IPS DF 6.9 (cell line): ENCODE results near the gene NDUFA11.

ENCODE experiments used
- DNase-seq: peaks from one replicate; pipeline ENCODE4 v3.0.0-alpha.2; 2013; ENCODE audit warnings: low read depth, low spot score
- H3K27ac ChIP-seq: one replicate; pipeline ENCODE4 v1.5.1; 2013; ENCODE audit warnings: low read length, control low read depth
- H3K27me3 ChIP-seq: 2 replicates; pipeline ENCODE4 v1.6.1; 2013; ENCODE audit warnings: mild to moderate bottlenecking, low read length; ENCODE audit not compliant: control insufficient read depth, insufficient read depth
- H3K36me3 ChIP-seq: 2 replicates; pipeline ENCODE4 v1.6.1; 2013; ENCODE audit warnings: low read length; ENCODE audit not compliant: control insufficient read depth, insufficient read depth
- H3K4me1 ChIP-seq: 2 replicates; pipeline ENCODE4 v1.6.1; 2013; ENCODE audit warnings: low read length; ENCODE audit not compliant: control insufficient read depth, insufficient read depth
- H3K4me3 ChIP-seq: 2 replicates; pipeline ENCODE4 v1.5.1; 2013; ENCODE audit warnings: mild to moderate bottlenecking, low read length
- H3K9me3 ChIP-seq: 2 replicates; pipeline ENCODE4 v1.6.1; 2013; ENCODE audit warnings: low read length, inconsistent platforms; ENCODE audit not compliant: control insufficient read depth, insufficient read depth
- WGBS: extraction: QIAGEN DNeasy Blood & Tissue Kit; methylation state at CpG from one replicate; pipeline ENCODE4 v1.1.7; 2013; ENCODE audit warnings: mixed read lengths, missing lambda C conversion rate; ENCODE audit not compliant: insufficient read length, insufficient coverage; 5-methylcytosine and 5-hydroxymethylcytosine counted together

The NDUFA11 gene

GRCh38 chr19:5943045-5943444 lies 39.5 kb upstream of the NDUFA11 start:
- Histone ChIP-seq H3K27ac (no peak overlapping the region), H3K9me3 (no peaks in the 10 kb centered on the region), H3K4me1 (no peaks in the 10 kb centered on the region), H3K4me3 (no peak overlapping the region), H3K36me3 (peaks cover 8% of the 10 kb centered on the region; the same call in 1 of the 2 replicates), H3K27me3 (no peaks in the 10 kb centered on the region)
- no CpG with 5 or more reads among the region's 10 CpGs for WGBS
- no peak for DNase-seq

DNA sequence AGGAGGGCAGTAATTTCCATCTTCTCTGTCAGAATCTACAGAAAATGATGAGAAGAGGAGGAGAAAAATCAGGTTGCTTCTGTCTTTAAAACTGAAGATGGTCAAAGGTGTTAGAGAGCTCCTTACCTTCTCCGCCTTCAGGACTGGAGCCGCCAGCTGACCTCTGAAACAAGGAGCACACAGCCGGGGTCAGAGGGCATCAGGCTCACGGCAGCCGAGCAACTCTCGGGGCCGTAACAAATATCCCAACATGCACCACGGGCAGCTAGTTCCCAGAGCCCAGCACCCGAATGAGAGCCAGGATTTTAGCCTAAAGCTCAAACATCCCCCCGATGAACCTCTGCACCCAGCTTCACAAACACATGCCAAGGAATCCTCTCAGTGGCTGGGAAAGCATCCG lies 38.1 kb upstream of the NDUFA11 start:
- DNase-seq: no peak
- no peak overlapping the region for H3K4me3 ChIP-seq
- no peaks in the 10 kb centered on the region for H3K4me1 ChIP-seq
- H3K27ac ChIP-seq: no peak overlapping the region
- no CpG with 5 or more reads among the region's 11 CpGs for WGBS
- no peaks in the 10 kb centered on the region for H3K27me3 ChIP-seq
- peaks cover 8% of the 10 kb centered on the region; the same call in 1 of the 2 replicates for H3K36me3 ChIP-seq
- no peaks in the 10 kb centered on the region for H3K9me3 ChIP-seq

DNA sequence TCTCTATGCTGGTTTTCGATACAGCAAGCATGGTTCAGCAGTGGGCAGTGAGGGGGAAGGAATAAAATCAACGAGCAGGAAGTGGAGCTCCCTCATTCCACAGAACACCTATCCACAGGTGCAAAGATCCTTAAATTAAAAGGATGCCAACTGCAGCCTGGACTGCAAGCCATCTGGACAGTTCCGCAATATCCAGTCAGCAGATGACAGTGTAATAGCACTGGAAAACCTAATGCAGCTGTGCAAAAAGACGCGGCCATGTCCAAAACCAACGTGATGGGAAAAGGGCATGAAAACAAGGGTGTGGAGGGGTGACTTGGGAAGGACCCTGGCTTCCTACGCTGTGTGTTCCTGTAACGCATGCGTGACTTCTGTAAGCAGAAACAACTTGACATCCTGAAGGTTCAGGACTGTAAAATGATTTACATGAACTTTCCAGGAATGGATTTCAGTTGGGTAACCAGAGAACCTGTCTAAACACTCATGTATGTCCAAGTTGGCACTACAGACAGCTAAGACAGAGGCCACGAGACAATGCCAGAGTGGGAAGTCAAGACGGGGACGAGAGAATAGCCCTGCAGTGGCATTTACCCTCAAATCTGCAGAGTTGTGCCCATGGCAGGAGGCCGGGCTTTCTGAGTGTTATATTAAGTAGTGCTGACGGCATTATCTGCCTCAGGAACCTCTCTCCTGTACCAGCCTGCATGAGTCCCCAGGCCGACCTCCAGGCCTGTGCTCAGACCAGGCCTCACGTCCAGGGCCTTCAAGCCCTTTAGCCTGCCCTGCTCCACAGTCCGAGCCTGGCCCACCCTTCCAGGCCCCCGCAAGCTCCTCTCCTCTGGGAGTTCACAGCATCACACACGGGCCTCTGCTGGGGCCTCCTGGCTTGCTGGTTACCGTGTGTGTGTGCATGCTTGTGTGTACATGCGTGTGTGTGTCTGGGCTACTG lies 36.9 kb upstream of the NDUFA11 start:
- Histone ChIP-seq H3K4me1 (no peaks in the 10 kb centered on the region), H3K4me3 (no peak overlapping the region), H3K9me3 (no peaks in the 10 kb centered on the region), H3K36me3 (peaks cover 8% of the 10 kb centered on the region; the same call in 1 of the 2 replicates), H3K27me3 (no peaks in the 10 kb centered on the region), H3K27ac (no peak overlapping the region)
- WGBS: no CpG with 5 or more reads among the region's 21 CpGs
- no peak for DNase-seq

DNA sequence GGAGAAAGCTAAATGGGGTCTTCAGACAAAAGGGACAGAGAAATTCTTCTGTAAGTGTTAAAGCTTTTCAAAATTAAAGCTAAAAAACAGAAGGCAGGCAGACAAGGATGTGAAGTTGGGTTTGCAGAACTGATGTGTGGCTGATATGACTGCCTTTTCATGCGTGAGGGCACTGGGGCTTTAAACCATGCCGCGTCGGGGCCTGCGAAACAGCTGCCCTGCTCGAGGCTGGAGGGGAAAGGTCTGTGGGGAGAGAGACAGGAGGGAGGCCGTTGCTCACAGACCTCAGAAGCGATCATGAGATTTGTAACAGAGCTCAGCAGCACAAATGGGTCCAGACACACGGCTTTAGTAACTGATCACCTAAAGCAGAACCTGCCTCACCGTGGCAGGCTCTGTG lies 34.0 kb upstream of the NDUFA11 start:
- DNase-seq: no peak
- no CpG with 5 or more reads among the region's 10 CpGs for WGBS
- Histone ChIP-seq H3K9me3 (no peaks in the 10 kb centered on the region), H3K4me1 (no peaks in the 10 kb centered on the region), H3K4me3 (no peak overlapping the region), H3K27me3 (no peaks in the 10 kb centered on the region), H3K27ac (no peak overlapping the region), H3K36me3 (peaks cover 8% of the 10 kb centered on the region; the same call in 1 of the 2 replicates)

GRCh38 chr19:5936292-5936592 lies 32.7 kb upstream of the NDUFA11 start:
- no peaks in the 10 kb centered on the region for H3K4me1 ChIP-seq
- H3K27me3 ChIP-seq: no peaks in the 10 kb centered on the region
- WGBS: no CpG with 5 or more reads among the region's 9 CpGs
- no peak overlapping the region for H3K27ac ChIP-seq
- DNase-seq: no peak
- peaks cover 8% of the 10 kb centered on the region; the same call in 1 of the 2 replicates for H3K36me3 ChIP-seq
- no peak overlapping the region for H3K4me3 ChIP-seq
- H3K9me3 ChIP-seq: no peaks in the 10 kb centered on the region

GRCh38 chr19:5935473-5936291 lies 32.1 kb upstream of the NDUFA11 start:
- WGBS: no CpG with 5 or more reads among the region's 25 CpGs
- H3K4me3 ChIP-seq: no peak overlapping the region
- no peak for DNase-seq
- H3K9me3 ChIP-seq: no peaks in the 10 kb centered on the region
- H3K27ac ChIP-seq: no peak overlapping the region
- peaks cover 3% of the 10 kb centered on the region; the same call in 1 of the 2 replicates for H3K36me3 ChIP-seq
- H3K27me3 ChIP-seq: no peaks in the 10 kb centered on the region
- no peaks in the 10 kb centered on the region for H3K4me1 ChIP-seq

GRCh38 chr19:5934774-5935472 lies 31.3 kb upstream of the NDUFA11 start:
- H3K27me3 ChIP-seq: no peaks in the 10 kb centered on the region
- no peak for DNase-seq
- no peaks in the 10 kb centered on the region for H3K9me3 ChIP-seq
- no peak overlapping the region for H3K27ac ChIP-seq
- WGBS: no CpG with 5 or more reads among the region's 16 CpGs
- H3K4me1 ChIP-seq: no peaks in the 10 kb centered on the region
- H3K36me3 ChIP-seq: peaks cover 6% of the 10 kb centered on the region; the same call in 1 of the 2 replicates
- no peak overlapping the region for H3K4me3 ChIP-seq

DNA sequence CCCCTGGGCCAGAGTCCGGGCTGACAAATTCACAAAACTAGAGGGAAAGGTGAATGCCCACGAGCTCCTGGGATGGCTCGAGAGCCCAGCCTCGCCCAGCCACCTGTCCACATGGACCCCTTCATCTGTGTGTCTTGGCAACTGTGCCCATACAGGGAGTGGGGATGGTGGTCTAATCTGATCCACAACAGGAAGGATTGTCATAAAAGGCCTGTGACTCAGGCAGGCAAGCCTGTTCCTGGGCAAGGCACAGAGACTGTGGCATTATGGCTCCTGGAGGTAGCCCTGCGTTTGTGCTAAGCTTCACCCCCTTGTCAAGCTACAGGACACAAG lies 30.4 kb upstream of the NDUFA11 start:
- H3K4me1 ChIP-seq: no peaks in the 10 kb centered on the region
- no CpG with 5 or more reads among the region's 5 CpGs for WGBS
- no peaks in the 10 kb centered on the region for H3K9me3 ChIP-seq
- no peak overlapping the region for H3K4me3 ChIP-seq
- DNase-seq: no peak
- H3K27ac ChIP-seq: no peak overlapping the region
- H3K27me3 ChIP-seq: no peaks in the 10 kb centered on the region
- peaks cover 12% of the 10 kb centered on the region for H3K36me3 ChIP-seq

DNA sequence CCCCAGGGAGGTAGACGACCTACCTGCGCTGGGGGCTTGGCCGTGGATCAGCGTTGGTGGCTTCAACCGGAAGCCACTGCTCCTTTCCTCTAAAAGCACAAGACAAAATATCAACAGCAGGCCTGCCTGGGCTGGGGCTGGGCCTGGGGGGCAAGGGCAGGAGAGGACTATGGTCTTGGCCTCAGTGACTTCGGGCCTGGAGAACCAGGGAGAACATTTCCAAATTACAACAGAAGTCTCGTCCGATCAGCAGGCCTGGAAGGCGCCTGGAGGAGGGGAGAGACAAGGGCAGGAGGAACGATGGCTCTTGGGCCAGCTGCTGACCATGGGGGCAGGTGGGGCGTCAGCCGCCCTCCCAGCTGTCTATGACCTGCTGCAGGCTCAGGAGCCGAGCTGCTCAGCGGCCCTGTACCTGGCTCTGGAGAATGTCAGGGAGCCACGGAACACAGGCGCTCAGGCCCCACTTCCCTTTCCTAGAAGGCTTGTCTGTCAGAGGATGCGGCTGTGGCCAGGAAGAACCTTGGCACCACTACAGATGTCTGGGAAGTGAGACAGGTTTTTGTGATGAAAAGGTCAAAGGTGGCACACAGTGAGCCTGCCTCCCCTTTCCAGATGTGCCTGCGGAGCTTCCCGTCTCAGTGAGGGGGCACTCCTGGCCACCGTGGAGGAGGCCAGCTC lies 29.9 kb upstream of the NDUFA11 start:
- no peak for DNase-seq
- no peaks in the 10 kb centered on the region for H3K9me3 ChIP-seq
- H3K4me1 ChIP-seq: no peaks in the 10 kb centered on the region
- H3K27ac ChIP-seq: no peak overlapping the region
- peaks cover 15% of the 10 kb centered on the region for H3K36me3 ChIP-seq
- H3K27me3 ChIP-seq: no peaks in the 10 kb centered on the region
- no CpG with 5 or more reads among the region's 20 CpGs for WGBS
- H3K4me3 ChIP-seq: no peak overlapping the region
